ENCODE results near the gene COPG2. TPM values are rescaled to one million over a fixed set of nuclear protein-coding genes. Genes with fewer than 3 reads are reported as not detected.

Gene COPG2
- total RNA-seq, 4 donors from 2014 or later = 8.3 to 23.8 (median 17.3) TPM

- TF ChIP-seq, protein P1, sequence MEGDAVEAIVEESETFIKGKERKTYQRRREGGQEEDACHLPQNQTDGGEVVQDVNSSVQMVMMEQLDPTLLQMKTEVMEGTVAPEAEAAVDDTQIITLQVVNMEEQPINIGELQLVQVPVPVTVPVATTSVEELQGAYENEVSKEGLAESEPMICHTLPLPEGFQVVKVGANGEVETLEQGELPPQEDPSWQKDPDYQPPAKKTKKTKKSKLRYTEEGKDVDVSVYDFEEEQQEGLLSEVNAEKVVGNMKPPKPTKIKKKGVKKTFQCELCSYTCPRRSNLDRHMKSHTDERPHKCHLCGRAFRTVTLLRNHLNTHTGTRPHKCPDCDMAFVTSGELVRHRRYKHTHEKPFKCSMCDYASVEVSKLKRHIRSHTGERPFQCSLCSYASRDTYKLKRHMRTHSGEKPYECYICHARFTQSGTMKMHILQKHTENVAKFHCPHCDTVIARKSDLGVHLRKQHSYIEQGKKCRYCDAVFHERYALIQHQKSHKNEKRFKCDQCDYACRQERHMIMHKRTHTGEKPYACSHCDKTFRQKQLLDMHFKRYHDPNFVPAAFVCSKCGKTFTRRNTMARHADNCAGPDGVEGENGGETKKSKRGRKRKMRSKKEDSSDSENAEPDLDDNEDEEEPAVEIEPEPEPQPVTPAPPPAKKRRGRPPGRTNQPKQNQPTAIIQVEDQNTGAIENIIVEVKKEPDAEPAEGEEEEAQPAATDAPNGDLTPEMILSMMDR (IDR thresholded peaks at IDR 0.05; ENCODE audit: low read depth) = no peak
These were observed 70.5 kb downstream of the COPG2 start for GRCh38 chr7:130598056-130598455.

GRCh38 chr7:130595986-130596385 is 72.6 kb downstream of the COPG2 start:
- TF ChIP-seq, protein P1 (IDR thresholded peaks at IDR 0.05; ENCODE audit: low read depth) = no peak

DNA sequence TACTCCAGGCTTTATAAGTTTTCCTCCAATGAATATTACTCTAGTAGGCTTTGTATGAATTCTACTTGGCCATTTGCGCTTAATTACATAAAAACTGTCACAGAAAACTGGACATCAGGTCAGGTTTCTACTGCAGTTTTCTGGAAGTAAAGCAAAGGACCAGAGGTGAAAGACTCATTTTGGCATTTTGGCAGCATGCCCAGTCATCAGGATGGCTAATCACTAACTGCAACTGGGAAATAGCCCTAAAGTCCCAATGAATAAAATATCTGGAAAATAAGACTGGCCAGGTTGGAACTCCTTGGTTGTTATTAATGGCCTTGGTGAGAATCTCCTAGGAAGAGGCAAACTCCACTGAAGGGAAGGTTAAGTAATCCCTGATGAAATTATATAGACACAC is 75.5 kb downstream of the COPG2 start:
- TF ChIP-seq, protein P1 (IDR thresholded peaks at IDR 0.05; ENCODE audit: low read depth) = no peak

DNA sequence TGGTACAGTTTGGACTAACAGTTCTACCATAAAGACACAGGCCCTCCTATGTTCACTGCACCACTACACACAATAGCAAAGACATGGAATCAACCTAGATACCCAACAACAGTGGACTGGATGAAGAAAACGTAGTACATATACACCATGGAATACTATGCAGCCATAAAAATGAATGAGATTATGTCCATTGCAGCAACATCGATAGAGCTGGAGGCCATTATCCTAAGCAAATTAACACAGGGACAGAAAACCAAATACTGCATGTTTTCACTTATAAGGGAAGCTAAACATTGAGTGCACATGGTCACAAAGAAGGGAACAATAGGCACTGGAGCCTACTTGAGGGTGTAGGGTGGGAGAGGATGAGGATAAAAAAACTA is 101.7 kb downstream of the COPG2 start:
- TF ChIP-seq, protein P1 (IDR thresholded peaks at IDR 0.05; ENCODE audit: low read depth) = no peak

DNA sequence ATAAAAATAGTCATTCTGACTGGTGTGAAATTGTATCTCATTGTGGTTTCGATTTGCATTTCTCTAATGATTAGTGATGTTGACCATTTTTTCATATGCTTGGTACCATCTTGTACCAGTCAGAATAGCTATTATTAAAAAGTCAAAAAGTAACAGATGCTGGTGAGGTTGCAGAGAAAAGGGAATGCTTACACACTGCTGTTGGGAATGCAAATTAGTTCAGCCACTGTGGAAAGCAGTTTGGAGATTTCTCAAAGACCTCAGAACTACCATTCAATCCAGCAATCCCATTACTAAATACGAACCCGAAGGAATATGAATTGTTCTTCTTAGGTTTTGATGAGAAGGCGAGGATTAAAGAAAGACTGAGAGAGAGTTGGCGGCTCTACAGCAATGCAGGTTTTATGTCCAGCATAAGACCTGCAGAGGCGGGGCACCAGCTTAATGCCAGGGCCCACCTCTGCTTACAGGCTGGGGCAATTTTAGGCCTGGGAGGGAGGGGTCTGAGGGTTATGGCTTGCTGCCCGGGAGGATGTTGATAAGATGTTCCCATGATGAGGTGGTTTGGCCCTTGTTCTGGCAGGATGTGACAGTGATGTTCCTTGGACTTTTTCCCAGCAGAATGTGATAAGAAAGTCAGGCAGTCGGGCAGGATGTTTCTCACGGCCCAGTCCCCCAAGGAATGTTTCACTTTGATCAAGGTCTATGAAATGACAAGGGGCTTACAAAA is 102.2 kb downstream of the COPG2 start:
- TF ChIP-seq, protein P1 (IDR thresholded peaks at IDR 0.05; ENCODE audit: low read depth) = no peak

- TF ChIP-seq, protein P1 (IDR thresholded peaks at IDR 0.05; ENCODE audit: low read depth) = no peak
These were observed 107.6 kb downstream of the COPG2 start for GRCh38 chr7:130560972-130561371.

- TF ChIP-seq, protein P1 (IDR thresholded peaks at IDR 0.05; ENCODE audit: low read depth) = no peak
These were observed 109.4 kb downstream of the COPG2 start for GRCh38 chr7:130559184-130559583.
